ENCODE results near the gene DSCAML1.

DSCAML1 gene

GRCh38 chr11:117750916-117751662, 45.9 kb downstream of the DSCAML1 start:
- DNase-seq, result no peak

GRCh38 chr11:117750357-117750756, 46.7 kb downstream of the DSCAML1 start:
- DNase-seq, result no peak

GRCh38 chr11:117749541-117749910, 47.5 kb downstream of the DSCAML1 start:
- DNase-seq, result no peak

GRCh38 chr11:117748771-117749540, 48.1 kb downstream of the DSCAML1 start:
- DNase-seq, result no peak

GRCh38 chr11:117747892-117748291, 49.1 kb downstream of the DSCAML1 start:
- DNase-seq, result no peak

GRCh38 chr11:117745346-117745745, 51.7 kb downstream of the DSCAML1 start:
- DNase-seq, result no peak

GRCh38 chr11:117744471-117745150, 52.4 kb downstream of the DSCAML1 start:
- no peak for DNase-seq

GRCh38 chr11:117743121-117743815, 53.7 kb downstream of the DSCAML1 start:
- no peak for DNase-seq

GRCh38 chr11:117738246-117738957, 58.6 kb downstream of the DSCAML1 start:
- no peak for DNase-seq

- DNase-seq, result no peak
Observed at GRCh38 chr11:117735350-117735977, 61.6 kb downstream of the DSCAML1 start.

GRCh38 chr11:117734601-117735024, 62.4 kb downstream of the DSCAML1 start:
- no peak for DNase-seq

- DNase-seq, result no peak
Observed at GRCh38 chr11:117733316-117733715, 63.7 kb downstream of the DSCAML1 start.

GRCh38 chr11:117731722-117732290, 65.2 kb downstream of the DSCAML1 start:
- no peak for DNase-seq

- DNase-seq, result no peak
Observed at GRCh38 chr11:117730208-117730800, 66.7 kb downstream of the DSCAML1 start.

GRCh38 chr11:117725048-117725734, 71.8 kb downstream of the DSCAML1 start:
- no peak for DNase-seq

GRCh38 chr11:117724621-117725020, 72.4 kb downstream of the DSCAML1 start:
- DNase-seq, result no peak

GRCh38 chr11:117724104-117724503, 72.9 kb downstream of the DSCAML1 start:
- no peak for DNase-seq

GRCh38 chr11:117723277-117724024, 73.6 kb downstream of the DSCAML1 start:
- DNase-seq, result no peak

- no peak for DNase-seq
Observed at GRCh38 chr11:117722082-117722481, 74.9 kb downstream of the DSCAML1 start.

- DNase-seq, result no peak
Observed at GRCh38 chr11:117720061-117720511, 76.9 kb downstream of the DSCAML1 start.
